HuH-7 (cell line): ENCODE data around the gene GALNT14.
"Not testable (repeated sequence)": the region's sequence is repeated elsewhere in the genome, so short reads cannot be mapped to it uniquely, and the experiment has no call there.

Experiments
- DNase-seq: peaks from one replicate; pipeline ENCODE4 v3.0.0; 2011; ENCODE audit warnings: low spot score

The GALNT14 gene

GRCh38 chr2:30939364-30939763, 198.9 kb downstream of the GALNT14 start:
- DNase-seq, result no peak

GRCh38 chr2:30938196-30938595, 200.0 kb downstream of the GALNT14 start:
- DNase-seq, result no peak

- no peak for DNase-seq
Measured at GRCh38 chr2:30936977-30937376, 201.3 kb downstream of the GALNT14 start.

- no peak for DNase-seq
Measured at GRCh38 chr2:30935795-30936194, 202.4 kb downstream of the GALNT14 start.

GRCh38 chr2:30934066-30934465, 204.2 kb downstream of the GALNT14 start:
- no peak for DNase-seq

- DNase-seq, result no peak
Measured at GRCh38 chr2:30933496-30933895, 204.7 kb downstream of the GALNT14 start.

GRCh38 chr2:30932870-30933269, 205.4 kb downstream of the GALNT14 start:
- no peak for DNase-seq

GRCh38 chr2:30931841-30932407, 206.3 kb downstream of the GALNT14 start:
- DNase-seq, result no peak

GRCh38 chr2:30930716-30931115, 207.5 kb downstream of the GALNT14 start:
- DNase-seq, result no peak

- DNase-seq, result no peak
Measured at GRCh38 chr2:30927465-30928075, 210.7 kb downstream of the GALNT14 start.

- DNase-seq, result no peak
Measured at GRCh38 chr2:30926606-30927005, 211.6 kb downstream of the GALNT14 start.

- no peak for DNase-seq
Measured at GRCh38 chr2:30923623-30924022, 214.6 kb downstream of the GALNT14 start.

GRCh38 chr2:30920511-30920910, 217.7 kb downstream of the GALNT14 start:
- DNase-seq, result no peak

- DNase-seq, result peak; percentile 25
Measured at GRCh38 chr2:30915486-30915885, 222.8 kb downstream of the GALNT14 start.

GRCh38 chr2:30914456-30914855, 223.8 kb downstream of the GALNT14 start:
- no peak for DNase-seq

GRCh38 chr2:30912056-30912455, 226.2 kb downstream of the GALNT14 start:
- DNase-seq, result no peak

GRCh38 chr2:30911327-30911726, 226.9 kb downstream of the GALNT14 start:
- no peak for DNase-seq

GRCh38 chr2:30910686-30911085, 227.6 kb downstream of the GALNT14 start:
- DNase-seq, result no peak

- not testable (repeated sequence) for DNase-seq
Measured at GRCh38 chr2:30904437-30904836, 233.8 kb downstream of the GALNT14 start.

GRCh38 chr2:30903326-30903725, 234.9 kb downstream of the GALNT14 start:
- DNase-seq, result no peak

- DNase-seq, result no peak
Measured at GRCh38 chr2:30900381-30900780, 237.9 kb downstream of the GALNT14 start.

GRCh38 chr2:30899516-30900054, 238.7 kb downstream of the GALNT14 start:
- DNase-seq, result no peak

GRCh38 chr2:30897539-30897938, 240.7 kb downstream of the GALNT14 start:
- no peak for DNase-seq
